ENCODE data around the gene TSKS.

Gene TSKS

GRCh38 chr19:49763230-49763629 is at the start of gene TSKS:
TSKS (minus strand) TSS chr19:49763306; CDS start chr19:49763247, 59 bp downstream.
- DNase-seq (ENCODE audit: low read depth, low spot score), result no peak
- H3K27ac ChIP-seq, result no peak within 1 kb of the TSS

- H3K27ac ChIP-seq, result no peak overlapping the region
- DNase-seq (ENCODE audit: low read depth, low spot score), result no peak
Observed at GRCh38 chr19:49812452-49812996, 49.4 kb upstream of the TSKS start.

DNA sequence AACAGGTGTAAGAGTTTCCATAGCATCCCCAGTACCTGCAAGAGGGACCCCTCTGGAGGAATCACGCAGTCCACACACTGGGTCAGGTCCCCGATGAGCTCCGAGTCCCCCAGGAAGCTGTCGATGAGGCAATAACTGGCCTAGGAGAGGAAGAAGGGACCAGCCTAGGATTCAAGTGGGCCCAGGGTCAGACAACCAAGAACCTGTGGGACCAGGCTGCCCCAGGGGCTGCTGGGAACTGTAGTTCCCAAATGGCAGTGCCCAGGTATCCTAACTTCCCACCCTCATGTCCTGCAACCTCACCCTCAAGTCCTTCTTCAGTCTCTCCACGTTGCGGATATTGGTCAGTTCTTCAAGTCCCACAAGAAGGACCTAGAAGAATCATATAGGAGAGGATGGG is 48.2 kb upstream of the TSKS start:
- DNase-seq (ENCODE audit: low read depth, low spot score), result no peak

GRCh38 chr19:49809941-49810389 is 46.9 kb upstream of the TSKS start:
- no peak overlapping the region for H3K27ac ChIP-seq
- DNase-seq (ENCODE audit: low read depth, low spot score), result no peak

More for the DNA sequence above, 48.2 kb upstream of the TSKS start:
- H3K27ac ChIP-seq, result no peak overlapping the region

- no peak for DNase-seq (ENCODE audit: low read depth, low spot score)
- no peak overlapping the region for H3K27ac ChIP-seq
Observed at GRCh38 chr19:49809160-49809940, 46.2 kb upstream of the TSKS start.

DNA sequence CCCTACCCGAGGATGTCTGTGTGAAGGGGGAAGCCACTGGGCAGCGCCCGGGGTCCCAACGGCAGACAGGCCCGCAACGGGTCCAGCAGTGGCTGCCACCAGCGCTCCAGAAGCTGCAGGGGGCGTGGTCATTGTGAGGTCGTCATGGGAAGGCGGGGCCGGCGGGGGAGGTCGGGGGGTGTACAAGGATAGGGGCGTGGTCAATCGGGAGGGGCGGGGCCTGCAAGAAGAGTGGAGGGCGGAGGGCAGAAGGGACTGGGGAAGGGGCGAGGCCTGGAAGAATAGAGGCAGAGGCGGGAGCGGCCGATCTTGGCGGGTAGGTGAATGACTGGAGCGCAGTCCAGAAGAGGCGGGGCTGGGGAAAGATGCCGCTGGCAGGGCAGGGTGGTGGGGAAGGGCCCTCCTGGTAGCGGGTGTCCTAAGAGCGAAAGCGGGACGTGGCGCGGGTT is 45.6 kb upstream of the TSKS start:
- no peak overlapping the region for H3K27ac ChIP-seq
- no peak for DNase-seq (ENCODE audit: low read depth, low spot score)

- H3K27ac ChIP-seq, result no peak overlapping the region
Observed at GRCh38 chr19:49807904-49808675, 45.0 kb upstream of the TSKS start.

DNA sequence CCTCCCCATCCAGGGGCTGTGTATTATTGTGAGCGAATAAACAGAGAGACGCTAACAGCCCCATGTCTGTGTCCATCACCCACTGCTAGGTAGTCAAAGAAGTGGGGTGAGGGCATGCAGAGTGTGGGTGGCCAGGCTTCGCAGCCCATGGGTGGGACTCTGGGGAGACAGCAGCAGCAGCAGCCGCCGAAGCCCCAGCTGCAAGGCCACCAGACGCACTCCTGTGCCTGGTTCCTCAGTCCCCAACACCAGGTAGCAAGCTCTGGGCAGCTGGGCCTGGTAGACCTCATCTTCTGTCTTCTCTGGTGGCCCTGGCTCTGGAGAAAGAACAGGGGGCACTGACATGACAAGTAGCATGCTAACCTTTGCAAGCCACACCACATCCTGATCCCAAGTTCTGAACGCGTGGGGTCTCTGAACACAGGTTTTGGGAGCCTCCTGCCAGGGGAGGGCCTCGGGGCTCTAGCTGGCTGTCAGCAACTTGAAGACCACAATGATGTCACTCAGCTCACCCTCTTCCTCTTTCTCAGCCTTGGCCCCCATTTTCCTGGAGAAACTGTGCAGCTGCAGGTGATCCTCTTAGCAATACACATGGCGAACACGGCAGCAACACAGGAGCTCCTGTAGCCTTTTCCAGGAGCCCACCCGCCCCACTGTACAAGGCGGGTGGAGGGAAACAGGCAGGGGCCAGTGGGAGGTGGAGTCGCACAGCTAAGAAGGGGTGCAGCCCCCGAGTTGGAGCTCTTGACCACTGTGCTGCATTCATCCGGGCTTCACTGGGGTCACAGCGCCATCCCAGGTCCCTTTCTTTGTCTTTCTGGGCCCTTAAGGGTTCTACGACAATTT is 44.2 kb upstream of the TSKS start:
- H3K27ac ChIP-seq, result no peak overlapping the region
- DNase-seq (ENCODE audit: low read depth, low spot score), result no peak

More at GRCh38 chr19:49807904-49808675, 45.0 kb upstream of the TSKS start:
- no peak for DNase-seq (ENCODE audit: low read depth, low spot score)

DNA sequence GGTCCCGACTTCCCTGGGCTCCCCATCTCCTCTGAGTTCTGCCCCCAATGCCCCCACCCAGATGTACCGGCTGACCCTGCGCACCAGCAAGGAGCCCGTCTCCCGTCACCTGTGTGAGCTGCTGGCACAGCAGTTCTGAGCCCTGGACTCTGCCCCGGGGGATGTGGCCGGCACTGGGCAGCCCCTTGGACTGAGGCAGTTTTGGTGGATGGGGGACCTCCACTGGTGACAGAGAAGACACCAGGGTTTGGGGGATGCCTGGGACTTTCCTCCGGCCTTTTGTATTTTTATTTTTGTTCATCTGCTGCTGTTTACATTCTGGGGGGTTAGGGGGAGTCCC is 43.5 kb upstream of the TSKS start:
- DNase-seq (ENCODE audit: low read depth, low spot score), result no peak
- H3K27ac ChIP-seq, result no peak overlapping the region

GRCh38 chr19:49805822-49806619 is 42.9 kb upstream of the TSKS start:
- DNase-seq (ENCODE audit: low read depth, low spot score), result no peak
- no peak overlapping the region for H3K27ac ChIP-seq

DNA sequence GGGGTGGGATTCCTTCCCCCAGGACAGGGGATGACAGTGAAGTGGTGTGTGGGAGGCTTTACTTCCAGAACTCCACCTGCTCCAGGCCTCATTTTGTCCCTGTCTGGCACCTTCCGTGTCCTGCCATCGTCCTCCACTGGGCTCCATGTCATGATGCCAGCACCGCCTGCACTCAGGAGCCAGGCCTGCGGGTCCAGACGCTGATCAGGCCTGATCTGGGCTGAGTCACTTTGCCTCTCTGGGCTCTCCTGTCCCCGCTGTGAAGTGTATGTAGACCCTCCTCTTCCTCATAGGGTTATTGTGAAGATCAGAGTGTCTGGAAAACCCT is 40.4 kb upstream of the TSKS start:
- DNase-seq (ENCODE audit: low read depth, low spot score), result no peak
- no peak overlapping the region for H3K27ac ChIP-seq

- H3K27ac ChIP-seq, result no peak overlapping the region
- DNase-seq (ENCODE audit: low read depth, low spot score), result no peak
Observed at GRCh38 chr19:49802836-49803528, 39.9 kb upstream of the TSKS start.

- DNase-seq (ENCODE audit: low read depth, low spot score), result no peak
- H3K27ac ChIP-seq, result no peak overlapping the region
Observed at GRCh38 chr19:49801966-49802661, 39.0 kb upstream of the TSKS start.

- no peak overlapping the region for H3K27ac ChIP-seq
Observed at GRCh38 chr19:49801401-49801888, 38.3 kb upstream of the TSKS start.

GRCh38 chr19:49800771-49801170 is 37.7 kb upstream of the TSKS start:
- no peak overlapping the region for H3K27ac ChIP-seq

More at GRCh38 chr19:49801401-49801888, 38.3 kb upstream of the TSKS start:
- no peak for DNase-seq (ENCODE audit: low read depth, low spot score)

GRCh38 chr19:49799798-49800376 is 36.8 kb upstream of the TSKS start:
- H3K27ac ChIP-seq, result no peak overlapping the region
- no peak for DNase-seq (ENCODE audit: low read depth, low spot score)

More at GRCh38 chr19:49800771-49801170, 37.7 kb upstream of the TSKS start:
- no peak for DNase-seq (ENCODE audit: low read depth, low spot score)

- H3K27ac ChIP-seq, result no peak overlapping the region
- no peak for DNase-seq (ENCODE audit: low read depth, low spot score)
Observed at GRCh38 chr19:49799271-49799797, 36.2 kb upstream of the TSKS start.

DNA sequence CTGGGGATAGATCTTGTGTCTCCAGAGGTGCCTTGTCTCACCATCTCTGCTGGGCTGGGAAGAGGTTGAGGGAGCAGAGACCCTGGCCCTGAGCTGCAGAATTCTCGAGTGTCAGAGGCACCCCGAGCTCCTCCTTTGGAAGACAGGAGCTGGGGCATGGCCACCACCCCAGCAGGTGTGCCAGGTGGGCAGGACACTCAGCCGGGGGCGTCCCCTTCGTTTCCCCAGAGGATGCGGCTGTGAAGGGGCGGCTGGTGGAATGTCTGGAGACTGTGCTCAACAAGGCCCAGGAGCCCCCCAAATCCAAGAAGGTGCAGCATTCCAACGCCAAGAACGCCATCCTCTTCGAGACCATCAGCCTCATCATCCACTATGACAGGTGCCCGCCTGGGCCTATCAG is 35.5 kb upstream of the TSKS start:
- H3K27ac ChIP-seq, result no peak overlapping the region
- DNase-seq (ENCODE audit: low read depth, low spot score), result no peak

All from epithelial cell of prostate (primary cell).